Astrocyte of the cerebellum (primary cell): Measurements from ENCODE around the gene KNOP1.
"Not testable (repeated sequence)": the region's sequence is repeated elsewhere in the genome, so short reads cannot be mapped to it uniquely, and the experiment has no call there.

Source experiments
- DNase-seq: peaks from one replicate; pipeline ENCODE4 v3.0.0-alpha.2; 2011; ENCODE audit warnings: low read depth
- H3K4me3 ChIP-seq: 2 replicates; pipeline ENCODE4 v1.5.1; 2011; ENCODE audit warnings: mild to moderate bottlenecking, low read depth, low read length, moderate library complexity
- CTCF ChIP-seq: IDR thresholded peaks from 2 replicates; pipeline ENCODE4 v1.5.1; 2012; ENCODE audit warnings: low read length, low read depth, moderate library complexity, mild to moderate bottlenecking; ENCODE audit errors: missing control alignments
- in situ Hi-C: cut with HindIII; loops from 2 replicates; pipeline ENCODE4 v1.10.0; 2017; ENCODE audit warnings: low sequenced_read_pairs

Gene KNOP1

GRCh38 chr16:19677402-19677801 lies 40.6 kb downstream of the KNOP1 start:
- no peak for TF ChIP-seq CTCF
- no peak for DNase-seq
- in situ Hi-C loops = no loop called here
- no peak overlapping the region for H3K4me3 ChIP-seq

GRCh38 chr16:19674485-19674884 lies 43.5 kb downstream of the KNOP1 start:
- H3K4me3 ChIP-seq = no peak overlapping the region
- no peak for DNase-seq
- in situ Hi-C loops = no loop called here
- TF ChIP-seq CTCF = no peak

DNA sequence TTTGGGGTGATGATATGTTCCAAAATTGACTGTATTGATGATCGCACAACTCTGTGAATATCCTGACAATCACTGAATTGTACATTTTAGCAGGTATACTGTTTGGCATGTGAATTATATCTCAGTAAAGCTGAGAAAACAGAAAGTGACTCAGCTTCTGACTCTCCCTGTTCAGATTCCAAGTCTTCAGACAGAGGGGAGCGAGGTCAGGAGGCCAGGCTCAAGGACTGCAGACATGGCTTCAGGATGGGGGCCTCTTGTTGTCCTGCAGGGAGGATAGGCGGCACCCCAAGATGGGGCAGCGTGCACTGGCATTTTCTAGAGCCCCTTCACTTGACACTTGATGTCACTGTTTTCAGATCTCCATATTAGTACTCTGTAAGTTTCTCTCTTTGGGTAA lies 45.6 kb downstream of the KNOP1 start:
- no peak for TF ChIP-seq CTCF
- in situ Hi-C loops = no loop called here
- H3K4me3 ChIP-seq = no peak overlapping the region
- DNase-seq = no peak

GRCh38 chr16:19666477-19666876 lies 51.5 kb downstream of the KNOP1 start:
- no peak overlapping the region for H3K4me3 ChIP-seq
- no peak for TF ChIP-seq CTCF
- DNase-seq = no peak
- in situ Hi-C loops = no loop called here

DNA sequence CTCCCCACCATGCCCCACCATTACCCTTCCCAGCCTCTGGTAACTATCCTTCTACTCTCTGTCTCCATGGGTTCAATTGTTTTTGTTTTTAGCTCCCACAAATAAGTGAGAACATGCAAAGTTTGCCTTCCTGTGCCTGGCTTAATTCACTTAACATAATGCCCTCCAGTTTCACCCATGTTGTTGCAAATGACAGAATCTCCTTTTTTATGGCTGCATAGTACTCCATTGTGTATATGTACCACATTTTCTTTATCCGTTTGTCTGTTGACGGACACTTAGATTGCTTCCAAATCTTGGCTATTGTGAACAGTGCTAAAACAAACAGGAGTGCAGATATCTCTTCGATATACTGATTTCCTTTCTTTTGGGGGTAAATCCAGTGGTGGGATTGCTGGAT lies 52.7 kb downstream of the KNOP1 start:
- DNase-seq, H3K4me3 ChIP-seq, in situ Hi-C loops: not testable (repeated sequence)

DNA sequence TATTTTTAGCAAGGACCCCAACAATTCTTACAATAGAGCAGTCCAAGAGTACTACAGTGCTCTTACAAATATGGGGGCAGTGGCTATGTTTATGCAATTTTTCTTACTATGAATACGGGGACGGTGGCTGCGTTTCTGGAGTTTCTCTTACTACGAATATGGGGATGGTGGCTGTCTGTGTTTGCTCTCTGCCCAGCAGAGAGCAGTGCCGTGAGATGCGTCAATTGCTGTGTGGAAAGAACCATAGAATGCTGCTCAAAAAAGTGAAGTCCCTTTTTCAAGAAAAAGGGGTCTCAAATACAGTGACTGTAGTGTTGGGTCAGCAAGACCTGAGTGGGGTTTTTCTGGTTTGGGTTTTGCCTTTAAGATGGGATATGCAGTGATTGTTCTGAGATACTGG lies 53.9 kb downstream of the KNOP1 start:
- TF ChIP-seq CTCF = no peak
- no peak overlapping the region for H3K4me3 ChIP-seq
- in situ Hi-C loops = no loop called here
- no peak for DNase-seq

DNA sequence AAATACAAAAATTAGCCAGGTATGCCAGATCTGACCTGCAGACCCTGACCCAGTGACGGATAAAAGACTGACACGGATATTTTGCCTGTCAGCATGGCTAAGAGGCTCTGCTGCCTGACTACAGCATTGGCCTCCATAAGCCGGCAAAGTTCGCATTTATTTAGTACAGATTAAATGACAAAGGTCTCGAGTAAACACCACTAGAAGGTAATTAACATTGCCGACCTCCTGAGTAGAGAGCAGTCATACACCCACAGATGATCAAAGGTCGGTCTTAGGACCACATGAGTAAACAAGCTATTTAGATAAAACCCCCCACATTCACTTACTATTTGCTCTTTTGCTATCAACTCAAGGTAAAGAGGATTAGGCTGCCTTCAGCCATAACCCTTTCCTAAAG lies 55.7 kb downstream of the KNOP1 start:
- TF ChIP-seq CTCF = no peak
- in situ Hi-C loops = no loop called here
- no peak for DNase-seq
- H3K4me3 ChIP-seq = no peak overlapping the region
